Activated CD8-positive, alpha-beta memory T cell treated with anti-CD3 and anti-CD28 coated beads for 24 hours (primary cell): ENCODE data around the gene TAS2R60.
"Not testable (repeated sequence)": the region's sequence is repeated elsewhere in the genome, so short reads cannot be mapped to it uniquely, and the experiment has no call there.

Experiments
- DNase-seq: peaks from one replicate; pipeline ENCODE4 v3.0.0-alpha.2; 2020

TAS2R60 gene

GRCh38 chr7:143411976-143412708 lies 31.1 kb upstream of the TAS2R60 start:
- no peak for DNase-seq

- no peak for DNase-seq
Observed at GRCh38 chr7:143413123-143413522, 30.1 kb upstream of the TAS2R60 start.

GRCh38 chr7:143415209-143415608 lies 28.0 kb upstream of the TAS2R60 start:
- not testable (repeated sequence) for DNase-seq

GRCh38 chr7:143415742-143416397 lies 27.4 kb upstream of the TAS2R60 start:
- DNase-seq, result no peak

GRCh38 chr7:143416565-143417149 lies 26.6 kb upstream of the TAS2R60 start:
- no peak for DNase-seq

- DNase-seq, result no peak
Observed at GRCh38 chr7:143417734-143418383, 25.4 kb upstream of the TAS2R60 start.

GRCh38 chr7:143418681-143419458 lies 24.4 kb upstream of the TAS2R60 start:
- no peak for DNase-seq

- no peak for DNase-seq
Observed at GRCh38 chr7:143419880-143420279, 23.4 kb upstream of the TAS2R60 start.

GRCh38 chr7:143420624-143421023 lies 22.6 kb upstream of the TAS2R60 start:
- DNase-seq, result not testable (repeated sequence)

GRCh38 chr7:143422033-143422432 lies 21.2 kb upstream of the TAS2R60 start:
- DNase-seq, result no peak

- not testable (repeated sequence) for DNase-seq
Observed at GRCh38 chr7:143424476-143424875, 18.8 kb upstream of the TAS2R60 start.

GRCh38 chr7:143426479-143427142 lies 16.6 kb upstream of the TAS2R60 start:
- no peak for DNase-seq

- no peak for DNase-seq
Observed at GRCh38 chr7:143429770-143430698, 13.2 kb upstream of the TAS2R60 start.

- no peak for DNase-seq
Observed at GRCh38 chr7:143431109-143431508, 12.1 kb upstream of the TAS2R60 start.

- DNase-seq, result no peak
Observed at GRCh38 chr7:143433759-143434158, 9.5 kb upstream of the TAS2R60 start.

GRCh38 chr7:143434660-143435059 lies 8.6 kb upstream of the TAS2R60 start:
- no peak for DNase-seq

GRCh38 chr7:143435266-143435665 lies 8.0 kb upstream of the TAS2R60 start:
- no peak for DNase-seq

- no peak for DNase-seq
Observed at GRCh38 chr7:143436325-143436946, 6.8 kb upstream of the TAS2R60 start.

GRCh38 chr7:143437578-143437977 lies 5.7 kb upstream of the TAS2R60 start:
- DNase-seq, result no peak

- no peak for DNase-seq
Observed at GRCh38 chr7:143439866-143440265, 3.4 kb upstream of the TAS2R60 start.
